Small intestine (tissue), 7 donors: ENCODE data around the gene OPN1MW. TPM values are rescaled to one million over a fixed set of nuclear protein-coding genes. Genes with fewer than 3 reads are reported as not detected.
"Not testable (repeated sequence)": the region's sequence is repeated elsewhere in the genome, so short reads cannot be mapped to it uniquely, and the experiment has no call there.

Source experiments
- DNase-seq, 2 donors: peaks; one replicate each; pipeline versions ENCODE4 v3.0.0 to v3.0.0-alpha.2; 2013
- FAIRE-seq: peaks from 2 replicates; lab custom pipeline; 2012; peaks lifted over from hg19 to GRCh38; lab: Jason Lieb, UNC
- H3K27ac ChIP-seq, 3 donors: one replicate each; pipeline ENCODE4 v1.5.1; 2013; ENCODE audit warnings: low read length in 2 of 3, mild to moderate bottlenecking in 2 of 3, control low read depth in 1 of 3, inconsistent platforms in 1 of 3, low read depth in 1 of 3, moderate library complexity in 1 of 3
- H3K27me3 ChIP-seq, 3 donors: one replicate each; pipeline ENCODE4 v1.6.1; 2013; ENCODE audit warnings: low read length in 3 of 3, inconsistent platforms in 1 of 3; ENCODE audit not compliant: control insufficient read depth in 3 of 3, insufficient read depth in 3 of 3
- H3K36me3 ChIP-seq, 3 donors: one replicate each; pipeline ENCODE4 v1.6.1; 2013; ENCODE audit warnings: low read length in 3 of 3, inconsistent platforms in 1 of 3, low read depth in 1 of 3, mild to moderate bottlenecking in 1 of 3, moderate library complexity in 1 of 3; ENCODE audit not compliant: control insufficient read depth in 3 of 3, insufficient read depth in 2 of 3
- H3K4me1 ChIP-seq, 3 donors: one replicate each; pipeline ENCODE4 v1.6.1; 2013; ENCODE audit warnings: low read length in 2 of 3, inconsistent platforms in 1 of 3, low read depth in 1 of 3, mild to moderate bottlenecking in 1 of 3, moderate library complexity in 1 of 3; ENCODE audit not compliant: control insufficient read depth in 3 of 3, insufficient read depth in 2 of 3
- H3K4me3 ChIP-seq, 3 donors: one replicate each; pipeline ENCODE4 v1.5.1; 2013; ENCODE audit warnings: low read length in 3 of 3, control low read depth in 1 of 3, inconsistent platforms in 1 of 3, low read depth in 1 of 3, mild to moderate bottlenecking in 1 of 3, moderate library complexity in 1 of 3
- H3K9me3 ChIP-seq, 2 donors: one replicate each; pipeline ENCODE4 v1.6.1; 2013; ENCODE audit warnings: low read depth in 1 of 2, low read length in 1 of 2; ENCODE audit not compliant: control insufficient read depth in 2 of 2, insufficient read depth in 1 of 2
- WGBS, 3 donors: extraction: QIAGEN DNeasy Blood & Tissue Kit; methylation state at CpG; one replicate each; pipeline ENCODE4 v1.1.7; 2013; 5-methylcytosine and 5-hydroxymethylcytosine counted together
- polyA plus RNA-seq, 4 donors: library from polyadenylated mRNA; stranded (reverse) in 3 of 4; unstranded in 1 of 4; fragments of 200-250 nt in 3 of 4; fragments of 120-200 nt in 1 of 4; gene quantifications; one replicate each; pipeline versions ENCODE4 v1.2.1 to v1.2.3, GENCODE V29; 2013
- donor health status: healthy with polysubstance abuse.
- donor health status: control.
- donor health status: control.
- donor health status: Bipolar disorder and iron deficiency.
- donor health status: healthy.

The OPN1MW gene
- polyA plus RNA-seq, 4 donors, result not detected

DNA sequence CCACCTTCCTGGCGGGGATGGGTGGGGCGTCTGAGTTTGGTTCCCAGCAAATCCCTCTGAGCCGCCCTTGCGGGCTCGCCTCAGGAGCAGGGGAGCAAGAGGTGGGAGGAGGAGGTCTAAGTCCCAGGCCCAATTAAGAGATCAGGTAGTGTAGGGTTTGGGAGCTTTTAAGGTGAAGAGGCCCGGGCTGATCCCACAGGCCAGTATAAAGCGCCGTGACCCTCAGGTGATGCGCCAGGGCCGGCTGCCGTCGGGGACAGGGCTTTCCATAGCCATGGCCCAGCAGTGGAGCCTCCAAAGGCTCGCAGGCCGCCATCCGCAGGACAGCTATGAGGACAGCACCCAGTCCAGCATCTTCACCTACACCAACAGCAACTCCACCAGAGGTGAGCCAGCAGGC, 38.4 kb upstream of the OPN1MW start, which contains the start of gene OPN1LW:
Gene OPN1LW (plus strand): TSS at position 234 of the 400 bp plus-strand sequence. CDS start 41 bp downstream, at position 275.
- not testable (repeated sequence) for H3K36me3 ChIP-seq, FAIRE-seq, H3K4me3 ChIP-seq, H3K9me3 ChIP-seq, H3K27me3 ChIP-seq, DNase-seq, H3K4me1 ChIP-seq, H3K27ac ChIP-seq
- WGBS, 3 donors, result 88 to 98% (median 89%) methylated on average over 11 to 12 of the region's 15 CpGs

DNA sequence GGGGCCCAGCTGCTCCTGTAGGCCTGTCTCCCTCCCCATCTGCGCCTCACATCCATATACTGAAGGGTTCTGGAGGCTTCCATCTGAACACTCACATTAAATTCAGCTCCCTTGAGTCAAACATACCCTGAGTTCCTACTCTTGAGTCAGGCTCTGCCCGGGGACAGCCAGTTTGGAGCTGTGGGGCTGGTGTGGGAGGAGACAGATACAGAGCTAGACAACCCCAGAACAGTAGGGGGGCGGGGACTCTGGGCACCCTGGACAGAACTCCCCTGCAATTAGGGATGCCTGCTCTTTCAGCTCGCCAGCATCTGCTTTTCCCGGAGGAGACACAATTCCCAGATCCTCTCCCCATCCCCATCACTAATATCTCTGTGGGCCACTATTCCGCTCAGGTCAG, 31.4 kb upstream of the OPN1MW start:
- H3K27ac ChIP-seq, H3K36me3 ChIP-seq, H3K4me1 ChIP-seq, FAIRE-seq, H3K27me3 ChIP-seq, DNase-seq, H3K9me3 ChIP-seq, H3K4me3 ChIP-seq: not testable (repeated sequence)
- 83 to 100% (median 95%) methylated on average over 1 of the region's 6 CpGs for WGBS, 3 donors

DNA sequence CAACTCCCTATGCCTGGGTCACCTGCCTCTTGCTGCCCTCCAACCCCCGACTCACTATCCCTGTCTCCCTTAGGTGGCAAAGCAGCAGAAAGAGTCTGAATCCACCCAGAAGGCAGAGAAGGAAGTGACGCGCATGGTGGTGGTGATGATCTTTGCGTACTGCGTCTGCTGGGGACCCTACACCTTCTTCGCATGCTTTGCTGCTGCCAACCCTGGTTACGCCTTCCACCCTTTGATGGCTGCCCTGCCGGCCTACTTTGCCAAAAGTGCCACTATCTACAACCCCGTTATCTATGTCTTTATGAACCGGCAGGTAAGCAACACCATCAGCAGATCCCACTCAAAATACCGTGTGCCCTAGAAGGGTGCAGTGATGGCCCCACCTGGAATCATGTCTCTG, 26.2 kb upstream of the OPN1MW start:
- 89 to 94% (median 92%) methylated on average over 9 to 10 of the region's 11 CpGs for WGBS, 3 donors
- not testable (repeated sequence) for FAIRE-seq, H3K27ac ChIP-seq

DNA sequence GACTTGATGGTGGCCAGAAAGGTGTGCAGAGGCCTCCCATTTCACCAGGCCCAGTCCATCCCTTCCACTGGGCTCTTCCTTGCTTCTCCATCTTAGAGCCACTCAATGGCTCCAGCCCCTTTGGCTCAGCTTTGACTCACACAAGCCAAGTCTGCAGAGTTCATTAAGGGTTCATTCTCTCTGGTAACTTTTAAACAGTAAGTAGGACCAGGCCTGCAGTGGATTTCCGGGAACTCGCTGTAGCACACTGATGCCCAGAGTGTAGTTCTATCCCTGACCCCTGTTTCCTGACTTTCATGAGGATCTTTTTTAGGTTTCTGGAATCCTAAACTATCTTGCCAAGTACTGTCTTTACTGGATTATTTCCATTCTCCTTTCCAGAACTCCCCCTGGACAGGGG, 25.2 kb upstream of the OPN1MW start:
- H3K4me3 ChIP-seq, DNase-seq, H3K9me3 ChIP-seq, H3K36me3 ChIP-seq, H3K4me1 ChIP-seq, H3K27ac ChIP-seq, FAIRE-seq, H3K27me3 ChIP-seq: not testable (repeated sequence)
- no CpG with 5 or more reads among the region's 2 CpGs for WGBS, 3 donors

More for the DNA sequence above, 26.2 kb upstream of the OPN1MW start:
- H3K4me1 ChIP-seq, H3K4me3 ChIP-seq, DNase-seq, H3K9me3 ChIP-seq, H3K27me3 ChIP-seq, H3K36me3 ChIP-seq: not testable (repeated sequence)

DNA sequence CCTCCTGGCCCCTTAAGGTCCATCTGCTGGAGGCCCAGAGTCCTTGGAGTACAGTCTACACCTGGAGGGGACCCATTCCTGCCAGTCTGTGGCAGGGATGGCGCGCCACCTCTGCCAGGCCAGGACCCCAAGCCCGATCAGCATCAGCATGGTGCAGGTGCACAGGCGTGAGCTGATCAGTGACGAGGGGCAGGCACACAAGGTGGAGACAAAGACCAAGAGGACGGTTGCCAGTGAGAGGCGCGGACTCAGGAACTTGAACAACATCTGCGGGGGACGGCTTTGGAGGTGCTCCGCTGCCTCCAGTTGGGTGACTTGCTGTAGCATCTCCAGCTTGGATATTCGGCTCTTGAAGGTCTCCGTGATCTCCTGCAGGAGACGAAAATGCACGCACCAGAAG, 23.1 kb upstream of the OPN1MW start:
- not testable (repeated sequence) for H3K27me3 ChIP-seq, H3K4me1 ChIP-seq, FAIRE-seq, H3K4me3 ChIP-seq, DNase-seq, H3K36me3 ChIP-seq, H3K9me3 ChIP-seq, H3K27ac ChIP-seq
- WGBS, 3 donors, result no CpG with 5 or more reads among the region's 15 CpGs

DNA sequence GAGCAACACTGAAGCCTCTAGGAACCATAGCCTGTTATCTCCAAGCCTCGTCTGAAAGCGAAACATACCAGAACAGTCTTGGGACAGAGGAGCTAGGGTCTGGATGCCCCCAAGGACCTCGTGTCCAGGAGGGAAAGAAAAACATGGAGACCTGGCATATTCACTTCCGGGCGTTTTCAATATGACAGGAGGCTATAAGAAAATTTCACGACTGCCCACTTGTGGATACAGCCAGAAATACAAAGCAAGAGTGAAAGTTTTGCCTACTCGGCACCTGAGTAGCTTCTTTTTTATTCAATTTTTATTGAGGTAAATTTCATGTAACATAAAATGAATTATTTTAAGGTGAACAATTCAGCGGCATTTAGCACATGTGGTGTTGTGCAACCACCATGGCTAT, 17.5 kb upstream of the OPN1MW start:
- not testable (repeated sequence) for FAIRE-seq, H3K27me3 ChIP-seq, H3K27ac ChIP-seq, H3K4me1 ChIP-seq, H3K36me3 ChIP-seq, H3K4me3 ChIP-seq, DNase-seq, H3K9me3 ChIP-seq
- WGBS, 3 donors, result no CpG with 5 or more reads among the region's 8 CpGs

DNA sequence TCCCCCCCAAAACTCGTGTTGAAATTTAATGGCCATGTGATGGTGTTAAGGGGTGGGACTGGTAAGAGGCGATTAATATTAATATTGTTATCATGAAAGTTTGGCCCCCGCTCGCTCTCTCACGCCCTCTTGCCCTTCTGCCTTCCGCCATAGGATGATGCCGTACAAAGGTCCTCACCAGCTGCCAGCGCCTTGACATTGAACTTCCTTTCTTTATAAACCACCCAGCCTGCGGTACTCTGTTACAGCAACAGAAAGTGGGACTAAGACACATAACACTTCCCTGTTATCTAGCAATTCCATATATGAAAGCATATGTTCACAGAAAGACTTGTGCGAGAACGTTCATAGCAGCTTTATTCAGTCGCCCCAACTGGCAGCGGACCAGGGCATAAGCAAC, 14.0 kb upstream of the OPN1MW start:
- not testable (repeated sequence) for H3K27me3 ChIP-seq, H3K27ac ChIP-seq, H3K9me3 ChIP-seq, H3K4me3 ChIP-seq, FAIRE-seq, DNase-seq, H3K36me3 ChIP-seq, H3K4me1 ChIP-seq
- WGBS, 3 donors, result no CpG with 5 or more reads among the region's 13 CpGs

DNA sequence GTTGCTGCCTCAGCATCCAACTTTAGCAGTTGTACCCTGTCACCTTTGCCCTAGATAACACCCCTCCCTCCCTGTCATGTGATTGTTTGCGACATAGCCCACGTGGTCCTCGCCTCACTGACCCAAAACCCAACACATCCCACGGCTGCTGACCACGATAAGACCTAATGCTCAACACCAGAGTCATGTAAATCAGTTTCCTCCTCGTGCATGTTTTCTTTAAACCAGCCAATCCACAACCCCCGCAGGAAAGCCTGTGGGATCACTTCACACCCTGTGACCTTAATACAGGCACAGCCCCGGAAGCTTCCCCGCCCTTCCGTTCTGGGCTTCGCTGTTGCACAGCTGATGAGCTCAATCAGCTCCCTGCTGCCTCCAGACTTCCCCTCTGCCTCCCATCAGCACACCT, 9.9 kb upstream of the OPN1MW start:
- H3K4me3 ChIP-seq, H3K27ac ChIP-seq, DNase-seq, H3K9me3 ChIP-seq, H3K4me1 ChIP-seq, H3K36me3 ChIP-seq, FAIRE-seq, H3K27me3 ChIP-seq: not testable (repeated sequence)
- WGBS, 3 donors, result no CpG with 5 or more reads among the region's 11 CpGs

DNA sequence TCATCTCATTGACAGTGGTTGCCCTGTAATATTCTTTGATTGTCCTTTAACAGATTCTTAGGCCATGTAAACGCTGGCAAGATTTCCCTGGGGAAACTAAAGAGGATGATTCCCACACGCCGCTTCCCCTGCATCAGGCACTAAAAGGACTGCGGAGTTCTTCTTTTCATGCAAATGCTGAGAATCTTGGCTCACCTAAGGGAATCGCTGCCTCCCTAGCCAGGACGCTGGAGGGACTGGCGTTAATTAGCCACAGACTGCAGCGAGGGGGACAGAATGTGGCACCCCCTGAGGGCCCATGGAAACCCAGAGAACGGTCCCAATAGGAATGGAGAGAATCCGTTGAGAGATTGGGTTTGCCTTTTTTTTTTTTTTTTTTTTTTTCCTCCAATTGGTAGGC, 8.0 kb upstream of the OPN1MW start:
- H3K27ac ChIP-seq, H3K27me3 ChIP-seq, H3K9me3 ChIP-seq, FAIRE-seq, H3K4me1 ChIP-seq, H3K36me3 ChIP-seq, H3K4me3 ChIP-seq, DNase-seq: not testable (repeated sequence)
- WGBS, 3 donors, result no CpG with 5 or more reads among the region's 10 CpGs
